ENCODE measurements around the gene KIAA1217. TPM values are rescaled to one million over a fixed set of nuclear protein-coding genes. Genes with fewer than 3 reads are reported as not detected.

Gene KIAA1217
- total and polyA plus RNA-seq, 2 of the 8 experiments (the other 6 are each of a cell fraction or from before 2014, with no cell fraction given) = 4.5 to 15.6 TPM

- no peak overlapping the region for H2BK5ac ChIP-seq (ENCODE audit: low read depth, low read length)
- H4K8ac ChIP-seq (ENCODE audit: extremely low read depth, insufficient read depth, low read length) = no peak overlapping the region
- H3K9ac ChIP-seq (replicated peaks in 1 of 4; ENCODE audit: extremely low read depth in 1 of 4, low read depth in 3 of 4, low read length in 3 of 4) = no peak overlapping the region
- H2BK20ac ChIP-seq (ENCODE audit: low read length) = no peak overlapping the region
- H3K4me2 ChIP-seq (ENCODE audit: insufficient read depth in 1 of 2, low read depth in 2 of 2, low read length in 2 of 2) = no peak overlapping the region
- ChIA-PET CTCF (ENCODE audit: partially characterized antibody) (interaction anchor here (0.6 kb wide), 1 partner anchor 111 kb away, joined by 5 read pairs; no protein-coding TSS in a partner anchor), POLR2A (ENCODE audit: partially characterized antibody) (no interaction called here)
- FAIRE-seq = no peak
- no peak overlapping the region for H3K56ac ChIP-seq (replicated peaks; ENCODE audit: insufficient read length, low read depth, low read length)
- H3K36me3 ChIP-seq (ENCODE audit: control insufficient read depth in 2 of 4, insufficient read depth in 4 of 4, low read length in 3 of 4) = peaks cover 0 to 5% (median 0%) of the 10 kb centered on the region in 4 experiments; a peak in 2 of 8 replicates
- no peaks in the 10 kb centered on the region for H3K79me1 ChIP-seq (ENCODE audit: low read depth, low read length)
- no peaks in the 10 kb centered on the region for H3K79me2 ChIP-seq (ENCODE audit: control insufficient read depth in 1 of 2, insufficient read depth in 2 of 2, low read length in 2 of 2)
- 0 out of 2 replicates have a peak, but pooled peaks cover 2% of the 10 kb centered on the region for H3K23me2 ChIP-seq (ENCODE audit: low read depth, low read length)
- 91% methylated on average over 3 of the region's 3 CpGs; no CpG with 5 or more reads in 1 of the 2 experiments for WGBS, 2 experiments (ENCODE audit: extremely low coverage in 1 of 2, insufficient coverage in 1 of 2, insufficient read length in 1 of 2, insufficient replicate concordance in 2 of 2, low coverage in 1 of 2, low lambda C conversion rate in 2 of 2, missing lambda C conversion rate in 1 of 2)
- H3K27me3 ChIP-seq (replicated peaks in 1 of 4; ENCODE audit: control insufficient read depth in 3 of 4, extremely low read depth in 1 of 4, insufficient read depth in 3 of 4, low read length in 3 of 4) = no peaks in the 10 kb centered on the region
- no peaks in the 10 kb centered on the region for H3K4me1 ChIP-seq (replicated peaks in 1 of 4; ENCODE audit: control insufficient read depth in 3 of 4, insufficient read depth in 4 of 4, low read length in 3 of 4)
- H3K4ac ChIP-seq (replicated peaks; ENCODE audit: insufficient read length, low read depth, low read length) = no peak overlapping the region
- H2AK5ac ChIP-seq (ENCODE audit: low read depth, low read length) = no peak overlapping the region
- H2BK12ac ChIP-seq (ENCODE audit: low read depth, low read length) = no peak overlapping the region
- no peak overlapping the region for H3K4me3 ChIP-seq (ENCODE audit: extremely low read depth in 1 of 4, insufficient read depth in 2 of 4, low read depth in 3 of 4, low read length in 4 of 4)
- peaks cover 3 to 5% of the 10 kb centered on the region in 2 experiments; a peak in 2 of 4 replicates for H3K9me3 ChIP-seq (ENCODE audit: insufficient read depth in 2 of 2, low read depth in 1 of 2, low read length in 1 of 2)
- H3K18ac ChIP-seq (ENCODE audit: extremely low read depth, low read length) = no peak overlapping the region
- H2BK15ac ChIP-seq (ENCODE audit: low read length) = no peak overlapping the region
- no peak overlapping the region for H3K27ac ChIP-seq (ENCODE audit: low read depth, low read length)
- TF ChIP-seq SP2 (IDR thresholded peaks at IDR 0.05; ENCODE audit: low read length) (no peak), SRF (IDR thresholded peaks at IDR 0.05; ENCODE audit: low read depth, low read length) (no peak), PHF8 (conservative IDR thresholded peaks at IDR 0.05; ENCODE audit: low read depth, low read length) (no peak), EP300 (IDR thresholded peaks at IDR 0.05; ENCODE audit: borderline replicate concordance in 1 of 2, low read depth in 2 of 2, low read length in 2 of 2) (no peak), RNF2 (IDR thresholded peaks at IDR 0.05; ENCODE audit: borderline replicate concordance, low read depth, low read length, missing control alignments, poor library complexity, severe bottlenecking) (no peak), SIRT6 (IDR thresholded peaks at IDR 0.05; ENCODE audit: low read length) (no peak), POLR2A (IDR thresholded peaks at IDR 0.05; ENCODE audit: control extremely low read depth in 1 of 2, low read depth in 2 of 2, low read length in 2 of 2) (no peak), SP4 (IDR thresholded peaks at IDR 0.05; ENCODE audit: low read length) (no peak)
- no peak overlapping the region for H4K91ac ChIP-seq (replicated peaks; ENCODE audit: insufficient read length, low read length)
- H2BK120ac ChIP-seq (replicated peaks; ENCODE audit: low read depth, low read length) = no peak overlapping the region
- H2AFZ ChIP-seq (ENCODE audit: low read length) = no peak overlapping the region
- no peak overlapping the region for H3K14ac ChIP-seq (ENCODE audit: insufficient read length)
- DNase-seq (ENCODE audit: low read depth in 1 of 2, low spot score in 2 of 2) = no peak
- H3K23ac ChIP-seq (ENCODE audit: insufficient read length) = no peak overlapping the region
- H4K20me1 ChIP-seq (replicated peaks in 1 of 2; ENCODE audit: control insufficient read depth in 1 of 2, insufficient read depth in 2 of 2, low read length in 2 of 2) = no peaks in the 10 kb centered on the region
- no peak overlapping the region for H4K5ac ChIP-seq (ENCODE audit: insufficient read length, low read depth, low read length)
Measured at GRCh38 chr10:24475598-24475997, 266.7 kb downstream of the KIAA1217 start.

Measured in H1 (cell line).